ENCODE results near the gene CERKL.

GRCh38 chr2:181694271-181694670, 37.4 kb upstream of the CERKL start:
- TF ChIP-seq POLR2A (IDR thresholded peaks at IDR 0.05): no peak
- TF ChIP-seq, protein P1, sequence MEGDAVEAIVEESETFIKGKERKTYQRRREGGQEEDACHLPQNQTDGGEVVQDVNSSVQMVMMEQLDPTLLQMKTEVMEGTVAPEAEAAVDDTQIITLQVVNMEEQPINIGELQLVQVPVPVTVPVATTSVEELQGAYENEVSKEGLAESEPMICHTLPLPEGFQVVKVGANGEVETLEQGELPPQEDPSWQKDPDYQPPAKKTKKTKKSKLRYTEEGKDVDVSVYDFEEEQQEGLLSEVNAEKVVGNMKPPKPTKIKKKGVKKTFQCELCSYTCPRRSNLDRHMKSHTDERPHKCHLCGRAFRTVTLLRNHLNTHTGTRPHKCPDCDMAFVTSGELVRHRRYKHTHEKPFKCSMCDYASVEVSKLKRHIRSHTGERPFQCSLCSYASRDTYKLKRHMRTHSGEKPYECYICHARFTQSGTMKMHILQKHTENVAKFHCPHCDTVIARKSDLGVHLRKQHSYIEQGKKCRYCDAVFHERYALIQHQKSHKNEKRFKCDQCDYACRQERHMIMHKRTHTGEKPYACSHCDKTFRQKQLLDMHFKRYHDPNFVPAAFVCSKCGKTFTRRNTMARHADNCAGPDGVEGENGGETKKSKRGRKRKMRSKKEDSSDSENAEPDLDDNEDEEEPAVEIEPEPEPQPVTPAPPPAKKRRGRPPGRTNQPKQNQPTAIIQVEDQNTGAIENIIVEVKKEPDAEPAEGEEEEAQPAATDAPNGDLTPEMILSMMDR (IDR thresholded peaks at IDR 0.05): no peak
